Gastrocnemius medialis (tissue), 4 donors: Measurements from ENCODE around the gene OSBPL2.

Experiments used
- POLR2A ChIP-seq, 2 donors: fragments of 450-650 bp; IDR thresholded peaks; one replicate each; pipeline ENCODE4 v1.6.1; 2017; ENCODE audit warnings: antibody characterized with exemption in 2 of 2, mild to moderate bottlenecking in 2 of 2, moderate library complexity in 2 of 2
- TF ChIP-seq, protein P1 (sequence below), 5 experiments: fragments of 450-650 bp in 3 of 5; fragments of 200-600 bp in 2 of 5; sonication (generic) in 2 of 5; IDR thresholded peaks in 4 of 5; conservative IDR thresholded peaks in 1 of 5; 1 replicate in 4 of 5; 2 replicates in 1 of 5; pipeline ENCODE4 v1.5.1; 2016 to 2019; ENCODE audit warnings: antibody characterized with exemption in 5 of 5, mild to moderate bottlenecking in 3 of 5, moderate library complexity in 3 of 5

DNA sequence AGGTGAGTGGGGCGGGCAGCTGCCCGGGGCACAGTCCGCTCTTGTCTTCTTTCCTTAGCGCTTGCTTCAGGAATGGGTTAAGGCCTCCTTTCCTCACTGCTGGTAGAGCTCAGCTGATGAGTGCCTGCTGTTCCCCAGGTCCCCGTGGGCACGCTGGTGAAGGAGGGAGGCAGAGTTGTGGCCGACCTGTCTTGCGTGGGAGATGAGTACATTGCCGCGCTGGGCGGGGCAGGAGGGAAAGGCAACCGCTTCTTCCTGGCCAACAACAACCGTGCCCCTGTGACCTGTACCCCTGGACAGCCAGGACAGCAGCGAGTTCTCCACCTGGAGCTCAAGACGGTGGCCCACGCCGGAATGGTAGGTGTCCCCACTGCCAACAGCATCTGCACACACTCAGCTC lies 39.8 kb upstream of the OSBPL2 start:
- TF ChIP-seq, protein P1, sequence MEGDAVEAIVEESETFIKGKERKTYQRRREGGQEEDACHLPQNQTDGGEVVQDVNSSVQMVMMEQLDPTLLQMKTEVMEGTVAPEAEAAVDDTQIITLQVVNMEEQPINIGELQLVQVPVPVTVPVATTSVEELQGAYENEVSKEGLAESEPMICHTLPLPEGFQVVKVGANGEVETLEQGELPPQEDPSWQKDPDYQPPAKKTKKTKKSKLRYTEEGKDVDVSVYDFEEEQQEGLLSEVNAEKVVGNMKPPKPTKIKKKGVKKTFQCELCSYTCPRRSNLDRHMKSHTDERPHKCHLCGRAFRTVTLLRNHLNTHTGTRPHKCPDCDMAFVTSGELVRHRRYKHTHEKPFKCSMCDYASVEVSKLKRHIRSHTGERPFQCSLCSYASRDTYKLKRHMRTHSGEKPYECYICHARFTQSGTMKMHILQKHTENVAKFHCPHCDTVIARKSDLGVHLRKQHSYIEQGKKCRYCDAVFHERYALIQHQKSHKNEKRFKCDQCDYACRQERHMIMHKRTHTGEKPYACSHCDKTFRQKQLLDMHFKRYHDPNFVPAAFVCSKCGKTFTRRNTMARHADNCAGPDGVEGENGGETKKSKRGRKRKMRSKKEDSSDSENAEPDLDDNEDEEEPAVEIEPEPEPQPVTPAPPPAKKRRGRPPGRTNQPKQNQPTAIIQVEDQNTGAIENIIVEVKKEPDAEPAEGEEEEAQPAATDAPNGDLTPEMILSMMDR (IDR thresholded peaks at IDR 0.05 in 4 of 5, conservative IDR thresholded peaks at IDR 0.05 in 1 of 5): no peak
- no peak for TF ChIP-seq POLR2A (IDR thresholded peaks at IDR 0.05)
